Panc1 (cell line): ENCODE measurements around the gene PIK3CD. TPM values are rescaled to one million over a fixed set of nuclear protein-coding genes. Genes with fewer than 3 reads are reported as not detected.

Source experiments
- ATAC-seq: fragments of 200-7000 bp; cut with Tn5 transposase; 2 replicates; pipeline ENCODE4 v1.9.1; 2020; ENCODE audit warnings: mild to moderate bottlenecking, moderate library complexity
- BruUV-seq: library from RNA; stranded (reverse); fragments of 400-500 nt; replicated peaks from 2 replicates; lab custom pipeline; 2021; lab: Mats Ljungman, UMichigan
- CTCF ChIA-PET: fragments of 300-600 bp; sonication (Branson Sonifier 250); formaldehyde crosslinking; loops from one replicate; lab custom pipeline; 2022; ENCODE audit warnings: antibody characterized with exemption; lab: Charles Lee
- POLR2A ChIA-PET: fragments of 300-600 bp; sonication (Branson Sonifier 250); formaldehyde crosslinking; loops from one replicate; lab custom pipeline; 2022; ENCODE audit warnings: antibody characterized with exemption; lab: Charles Lee
- DNase-seq: peaks from one replicate; pipeline ENCODE4 v3.0.0-alpha.2; 2010; ENCODE audit warnings: low read depth, low spot score
- H3K27ac ChIP-seq: 2 replicates; pipeline ENCODE4 v1.5.1; 2011; ENCODE audit warnings: mild to moderate bottlenecking, low read length, inconsistent platforms
- H3K27me3 ChIP-seq: fragments of 200-500 bp; sonication (Bioruptor generic); 2 replicates; pipeline ENCODE4 v1.6.0; 2014; ENCODE audit warnings: low read length, inconsistent platforms; ENCODE audit not compliant: control insufficient read depth, insufficient read depth
- H3K36me3 ChIP-seq: fragments of 200-500 bp; sonication (Bioruptor generic); 2 replicates; pipeline ENCODE4 v1.5.1; 2014; ENCODE audit warnings: inconsistent platforms, mild to moderate bottlenecking, low read length, moderate library complexity; ENCODE audit not compliant: control insufficient read depth, insufficient read depth
- H3K4me1 ChIP-seq: 2 replicates; pipeline ENCODE4 v1.5.1; 2011; ENCODE audit warnings: inconsistent platforms, mild to moderate bottlenecking, low read length, moderate library complexity; ENCODE audit not compliant: control insufficient read depth, insufficient read depth
- H3K4me3 ChIP-seq, 2 experiments: 2 replicates each; pipeline ENCODE4 v1.5.1; 2011 to 2012; ENCODE audit warnings: low read depth in 2 of 2, low read length in 2 of 2, mild to moderate bottlenecking in 2 of 2, inconsistent platforms in 1 of 2, moderate library complexity in 1 of 2
- H3K9me3 ChIP-seq: fragments of 200-500 bp; sonication (Bioruptor generic); 2 replicates; pipeline ENCODE4 v1.5.1; 2014; ENCODE audit warnings: low read depth, mild to moderate bottlenecking, inconsistent platforms, low read length, moderate library complexity; ENCODE audit not compliant: control insufficient read depth, insufficient read depth
- POLR2AphosphoS5 ChIP-seq: IDR thresholded peaks from 2 replicates; pipeline ENCODE4 v1.6.1; 2012; ENCODE audit warnings: mild to moderate bottlenecking, low read depth, low read length, moderate library complexity
- SIN3A ChIP-seq: IDR thresholded peaks from 2 replicates; pipeline ENCODE4 v1.6.1; 2012; ENCODE audit warnings: low read depth, mild to moderate bottlenecking, low read length, moderate library complexity, borderline replicate concordance; ENCODE audit not compliant: insufficient read depth
- TCF7L2 ChIP-seq: IDR thresholded peaks from 2 replicates; pipeline ENCODE4 v1.6.1; 2011; ENCODE audit warnings: mild to moderate bottlenecking, low read depth, low read length, inconsistent platforms
- in situ Hi-C: cut with HindIII; loops from 2 replicates; pipeline ENCODE4 v1.10.0; 2016; ENCODE audit warnings: low sequenced_read_pairs, low pct_unique_long_range_greater_than_20kb
- intact Hi-C: fragments of 100-400 bp; cut with micrococcal nuclease; formaldehyde crosslinking; loops from one replicate; pipeline ENCODE4 v1.10.0; 2022; ENCODE audit not compliant: unreplicated experiment
- total RNA-seq: library from RNA; stranded (reverse); gene quantifications from one replicate; pipeline ENCODE4 v1.2.1, GENCODE V29; 2021; ENCODE audit not compliant: unreplicated experiment
- TF ChIP-seq, protein P1 (sequence below), 2 experiments: IDR thresholded peaks; 2 replicates each; pipeline ENCODE4 v1.6.1; 2011 to 2012; ENCODE audit warnings: low read depth in 2 of 2, control low read depth in 1 of 2, low read length in 1 of 2, mild to moderate bottlenecking in 1 of 2, moderate library complexity in 1 of 2; ENCODE audit not compliant: insufficient read depth in 1 of 2
- TF ChIP-seq, protein P2 (sequence below): fragments of 450-650 bp; IDR thresholded peaks from 2 replicates; pipeline ENCODE4 v1.5.1; 2017; ENCODE audit warnings: mild to moderate bottlenecking

PIK3CD gene
- total RNA-seq, 1 experiment from 2014 or later = 12.5 TPM

- TF ChIP-seq, protein P1, sequence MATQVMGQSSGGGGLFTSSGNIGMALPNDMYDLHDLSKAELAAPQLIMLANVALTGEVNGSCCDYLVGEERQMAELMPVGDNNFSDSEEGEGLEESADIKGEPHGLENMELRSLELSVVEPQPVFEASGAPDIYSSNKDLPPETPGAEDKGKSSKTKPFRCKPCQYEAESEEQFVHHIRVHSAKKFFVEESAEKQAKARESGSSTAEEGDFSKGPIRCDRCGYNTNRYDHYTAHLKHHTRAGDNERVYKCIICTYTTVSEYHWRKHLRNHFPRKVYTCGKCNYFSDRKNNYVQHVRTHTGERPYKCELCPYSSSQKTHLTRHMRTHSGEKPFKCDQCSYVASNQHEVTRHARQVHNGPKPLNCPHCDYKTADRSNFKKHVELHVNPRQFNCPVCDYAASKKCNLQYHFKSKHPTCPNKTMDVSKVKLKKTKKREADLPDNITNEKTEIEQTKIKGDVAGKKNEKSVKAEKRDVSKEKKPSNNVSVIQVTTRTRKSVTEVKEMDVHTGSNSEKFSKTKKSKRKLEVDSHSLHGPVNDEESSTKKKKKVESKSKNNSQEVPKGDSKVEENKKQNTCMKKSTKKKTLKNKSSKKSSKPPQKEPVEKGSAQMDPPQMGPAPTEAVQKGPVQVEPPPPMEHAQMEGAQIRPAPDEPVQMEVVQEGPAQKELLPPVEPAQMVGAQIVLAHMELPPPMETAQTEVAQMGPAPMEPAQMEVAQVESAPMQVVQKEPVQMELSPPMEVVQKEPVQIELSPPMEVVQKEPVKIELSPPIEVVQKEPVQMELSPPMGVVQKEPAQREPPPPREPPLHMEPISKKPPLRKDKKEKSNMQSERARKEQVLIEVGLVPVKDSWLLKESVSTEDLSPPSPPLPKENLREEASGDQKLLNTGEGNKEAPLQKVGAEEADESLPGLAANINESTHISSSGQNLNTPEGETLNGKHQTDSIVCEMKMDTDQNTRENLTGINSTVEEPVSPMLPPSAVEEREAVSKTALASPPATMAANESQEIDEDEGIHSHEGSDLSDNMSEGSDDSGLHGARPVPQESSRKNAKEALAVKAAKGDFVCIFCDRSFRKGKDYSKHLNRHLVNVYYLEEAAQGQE (IDR thresholded peaks at IDR 0.05; ENCODE audit: insufficient read depth in 1 of 2, low read depth in 2 of 2, low read length in 1 of 2) = no peak
- in situ Hi-C loops (no loop called here), intact Hi-C loops (no loop called here)
- no peak overlapping the region for H3K4me3 ChIP-seq
- H3K27ac ChIP-seq = no peak overlapping the region
- H3K4me1 ChIP-seq = peaks cover 2% of the 10 kb centered on the region
- no TSS peak for BruUV-seq
- DNase-seq = no peak
- ATAC-seq = no peak
- H3K9me3 ChIP-seq = peaks cover 9% of the 10 kb centered on the region
- H3K27me3 ChIP-seq = no peaks in the 10 kb centered on the region
- H3K36me3 ChIP-seq = 0 out of 2 replicates have a peak, but pooled peaks cover 1% of the 10 kb centered on the region
- CTCF ChIA-PET = no interaction called here
- POLR2A ChIA-PET = no interaction called here
These were observed 72.4 kb downstream of the PIK3CD start for GRCh38 chr1:9723926-9724325.

DNA sequence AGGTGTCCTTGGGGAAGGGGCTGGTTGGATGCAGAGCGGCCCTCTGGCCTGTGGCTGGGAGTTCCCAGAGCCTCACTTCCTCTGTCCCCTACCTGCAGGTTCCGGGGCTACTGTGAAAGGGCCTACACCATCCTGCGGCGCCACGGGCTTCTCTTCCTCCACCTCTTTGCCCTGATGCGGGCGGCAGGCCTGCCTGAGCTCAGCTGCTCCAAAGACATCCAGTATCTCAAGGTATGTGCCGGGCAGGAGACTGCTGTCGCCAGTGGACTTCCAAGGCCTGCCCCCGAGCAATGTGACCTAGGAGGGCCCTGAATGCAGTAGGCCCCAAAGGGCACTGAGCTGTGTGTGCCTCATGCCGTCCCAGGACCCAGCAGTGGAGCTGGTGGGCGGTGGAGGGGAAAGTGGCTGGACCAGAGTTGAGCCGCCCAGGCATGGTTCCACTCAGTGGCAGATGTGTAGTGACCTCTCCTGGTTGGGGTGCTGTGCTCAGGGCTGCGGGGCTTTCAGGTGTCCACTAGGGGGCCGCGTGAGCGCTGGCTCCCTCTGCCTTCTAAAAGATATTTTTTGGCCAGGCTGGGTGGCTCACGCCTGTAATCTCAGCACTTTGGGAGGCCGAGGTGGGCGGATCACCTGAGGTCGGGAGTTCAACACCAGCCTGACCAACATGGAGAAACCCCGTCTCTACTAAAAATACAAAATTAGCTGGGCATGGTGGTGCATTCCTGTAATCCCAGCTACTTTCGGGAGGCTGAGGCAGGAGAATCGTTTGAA, 73.4 kb downstream of the PIK3CD start:
- peak; percentile 88 for ATAC-seq
- Histone ChIP-seq H3K4me1 (no peaks in the 10 kb centered on the region), H3K9me3 (peaks cover 9% of the 10 kb centered on the region), H3K36me3 (peaks cover 3% of the 10 kb centered on the region; the same call in 1 of the 2 replicates), H3K4me3 (no peak overlapping the region), H3K27ac (no peak overlapping the region), H3K27me3 (no peaks in the 10 kb centered on the region)
- ChIA-PET POLR2A (interaction anchor here (0.6 kb wide), 1 partner anchor 22 kb away, joined by 3 read pairs; no protein-coding TSS in a partner anchor), CTCF (interaction anchor here (0.6 kb wide), 1 partner anchor 12 kb away, joined by 8 read pairs; no protein-coding TSS in a partner anchor)
- intact Hi-C loops (no loop called here), in situ Hi-C loops (no loop called here)
- BruUV-seq = no TSS peak
- DNase-seq = peak; percentile 28
- TF ChIP-seq, protein P2, sequence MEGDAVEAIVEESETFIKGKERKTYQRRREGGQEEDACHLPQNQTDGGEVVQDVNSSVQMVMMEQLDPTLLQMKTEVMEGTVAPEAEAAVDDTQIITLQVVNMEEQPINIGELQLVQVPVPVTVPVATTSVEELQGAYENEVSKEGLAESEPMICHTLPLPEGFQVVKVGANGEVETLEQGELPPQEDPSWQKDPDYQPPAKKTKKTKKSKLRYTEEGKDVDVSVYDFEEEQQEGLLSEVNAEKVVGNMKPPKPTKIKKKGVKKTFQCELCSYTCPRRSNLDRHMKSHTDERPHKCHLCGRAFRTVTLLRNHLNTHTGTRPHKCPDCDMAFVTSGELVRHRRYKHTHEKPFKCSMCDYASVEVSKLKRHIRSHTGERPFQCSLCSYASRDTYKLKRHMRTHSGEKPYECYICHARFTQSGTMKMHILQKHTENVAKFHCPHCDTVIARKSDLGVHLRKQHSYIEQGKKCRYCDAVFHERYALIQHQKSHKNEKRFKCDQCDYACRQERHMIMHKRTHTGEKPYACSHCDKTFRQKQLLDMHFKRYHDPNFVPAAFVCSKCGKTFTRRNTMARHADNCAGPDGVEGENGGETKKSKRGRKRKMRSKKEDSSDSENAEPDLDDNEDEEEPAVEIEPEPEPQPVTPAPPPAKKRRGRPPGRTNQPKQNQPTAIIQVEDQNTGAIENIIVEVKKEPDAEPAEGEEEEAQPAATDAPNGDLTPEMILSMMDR = peak; percentile 97
- TF ChIP-seq POLR2AphosphoS5 = no peak
- TF ChIP-seq TCF7L2 = no peak

DNA sequence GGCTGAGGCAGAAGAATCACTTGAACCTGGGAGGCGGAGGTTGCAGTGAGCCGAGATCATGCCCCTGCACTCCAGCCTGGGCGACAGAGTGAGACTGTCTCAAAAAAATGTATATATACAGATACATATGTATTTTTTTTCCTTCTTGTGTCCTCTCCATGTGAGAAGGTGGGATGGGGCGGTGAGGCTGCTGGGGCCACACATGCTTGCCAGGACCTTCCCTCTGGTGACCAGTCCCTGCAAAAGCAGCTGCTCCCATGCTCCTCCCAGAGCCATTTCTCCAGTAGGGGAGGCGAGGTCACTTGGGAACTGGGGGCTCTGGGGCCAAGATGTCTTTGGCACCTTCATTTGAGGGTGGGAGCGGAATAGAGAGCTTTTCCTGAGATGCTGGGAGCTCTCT, 74.9 kb downstream of the PIK3CD start:
- BruUV-seq = no TSS peak
- no peaks in the 10 kb centered on the region for H3K4me1 ChIP-seq
- intact Hi-C loops (no loop called here), in situ Hi-C loops (no loop called here)
- ATAC-seq = no peak
- H3K36me3 ChIP-seq = peaks cover 3% of the 10 kb centered on the region
- H3K4me3 ChIP-seq = no peak overlapping the region
- no peaks in the 10 kb centered on the region for H3K27me3 ChIP-seq
- TF ChIP-seq, protein P2 = no peak
- TF ChIP-seq TCF7L2 = no peak
- TF ChIP-seq POLR2AphosphoS5 = no peak
- TF ChIP-seq SIN3A = no peak
- TF ChIP-seq, protein P1 (IDR thresholded peaks at IDR 0.05; ENCODE audit: insufficient read depth in 1 of 2, low read depth in 2 of 2, low read length in 1 of 2) = no peak
- H3K27ac ChIP-seq = no peak overlapping the region
- peaks cover 9% of the 10 kb centered on the region for H3K9me3 ChIP-seq
- DNase-seq = no peak
- ChIA-PET CTCF (no interaction called here), POLR2A (no interaction called here)
